ENCODE measurements around the gene SEC11C. TPM values are rescaled to one million over a fixed set of nuclear protein-coding genes. Genes with fewer than 3 reads are reported as not detected.

SEC11C gene
- total RNA-seq, 1 experiment from 2014 or later = 38.0 TPM

GRCh38 chr18:59182673-59183072, 43.0 kb downstream of the SEC11C start:
- H2AK5ac ChIP-seq (ENCODE audit: insufficient read length, low read length) = no peak overlapping the region

More at GRCh38 chr18:59182673-59183072, 43.0 kb downstream of the SEC11C start:
- Histone ChIP-seq H2BK5ac (ENCODE audit: insufficient read length, low read length) (no peak overlapping the region), H3K14ac (ENCODE audit: insufficient read depth, low read length) (no peak overlapping the region), H3K4ac (ENCODE audit: low read depth, low read length) (no peak overlapping the region), H3K18ac (ENCODE audit: insufficient read length, low read depth, low read length) (no peak overlapping the region), H2AFZ (ENCODE audit: low read length) (no peak overlapping the region), H2BK15ac (ENCODE audit: low read depth, low read length) (no peak overlapping the region), H4K91ac (ENCODE audit: insufficient read length, low read depth, low read length) (no peak overlapping the region), H3K9ac (ENCODE audit: extremely low read depth, insufficient read length, low read length) (no peak overlapping the region), H2BK12ac (ENCODE audit: insufficient read length, low read depth, low read length) (no peak overlapping the region), H4K8ac (replicated peaks; ENCODE audit: insufficient read length, low read depth, low read length) (no peak overlapping the region), H4K5ac (ENCODE audit: insufficient read length, low read depth, low read length) (no peak overlapping the region), H3K27ac (ENCODE audit: insufficient read length, low read depth, low read length) (no peak overlapping the region), H3K23me2 (ENCODE audit: insufficient read length, low read depth, low read length, poor library complexity, severe bottlenecking) (no peaks in the 10 kb centered on the region), H3K79me2 (ENCODE audit: insufficient read depth, low read length) (no peaks in the 10 kb centered on the region), H3K27me3 (ENCODE audit: insufficient read depth, low read length) (no peaks in the 10 kb centered on the region), H2BK120ac (ENCODE audit: low read depth, low read length, poor library complexity, severe bottlenecking) (no peak overlapping the region), H3T11ph (ENCODE audit: low read length) (no peak overlapping the region), H4K20me1 (ENCODE audit: control insufficient read depth, insufficient read depth, insufficient read length) (no peaks in the 10 kb centered on the region), H3K4me1 (ENCODE audit: insufficient read depth, low read length) (no peaks in the 10 kb centered on the region), H3K56ac (ENCODE audit: insufficient read length, low read depth, low read length) (no peak overlapping the region), H3K79me1 (ENCODE audit: insufficient read depth, low read depth, low read length, poor library complexity, severe bottlenecking) (no peaks in the 10 kb centered on the region), H3K4me2 (ENCODE audit: insufficient read depth, insufficient read length, low read length) (no peak overlapping the region), H3K9me3 (ENCODE audit: control insufficient read depth, low read depth, low read length) (no peaks in the 10 kb centered on the region), H3K23ac (ENCODE audit: insufficient read length, low read depth, low read length) (no peak overlapping the region), H2BK20ac (ENCODE audit: low read depth, low read length, poor library complexity, severe bottlenecking) (no peak overlapping the region)
- H3K9me3 Mint-ChIP-seq = no peaks in the 10 kb centered on the region
- TF ChIP-seq CTCF (conservative IDR thresholded peaks at IDR 0.05) = no peak
- no peak overlapping the region for H3K4me3 Mint-ChIP-seq
- H3K27ac Mint-ChIP-seq = no peak overlapping the region; a peak in 1 of 7 replicates
- H3K36me3 Mint-ChIP-seq (ENCODE audit: insufficient read depth in 1 of 3, low read depth in 3 of 3) = no peaks in the 10 kb centered on the region; a peak in 1 of 7 replicates
- H3K27me3 Mint-ChIP-seq (ENCODE audit: low read depth) = no peaks in the 10 kb centered on the region; the same call in 1 of the 2 replicates
- no peak for DNase-seq
- H3K4me1 Mint-ChIP-seq = peaks cover 0 to 2% of the 10 kb centered on the region in 2 experiments; a peak in 2 of 4 replicates
- no CpG with 5 or more reads among the region's 1 CpG for WGBS (ENCODE audit: extremely low coverage, insufficient read length, low lambda C conversion rate)

Measured in H9 (cell line).